Suppressor macrophage treated with lipopolysaccharide for 4 hours (primary cell): Measurements from ENCODE around the gene MFN2.

ENCODE experiments used
- DNase-seq: peaks from one replicate; pipeline ENCODE4 v3.0.0-alpha.2; 2020

MFN2 gene

DNA sequence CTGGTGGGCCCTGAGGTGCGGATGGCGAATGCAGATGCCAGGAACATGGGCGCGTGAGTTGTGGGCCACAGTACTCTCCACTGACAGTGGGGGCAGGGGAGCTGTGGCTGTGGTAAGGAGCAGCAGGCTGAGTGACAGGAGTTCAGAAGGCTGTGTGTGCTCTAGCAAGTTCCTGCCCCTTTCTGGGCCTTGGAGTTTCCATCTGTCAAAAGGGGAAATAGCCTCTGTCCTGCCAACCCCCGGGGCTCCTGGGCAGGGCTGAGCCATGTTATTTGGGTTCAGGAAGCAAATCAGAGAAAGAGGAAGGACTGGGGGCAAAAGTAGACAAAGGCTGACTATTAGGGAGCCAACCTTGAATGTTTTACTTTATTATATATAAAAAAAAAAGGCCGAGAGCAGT is 19.5 kb upstream of the MFN2 start:
- DNase-seq = peak; percentile 83

DNA sequence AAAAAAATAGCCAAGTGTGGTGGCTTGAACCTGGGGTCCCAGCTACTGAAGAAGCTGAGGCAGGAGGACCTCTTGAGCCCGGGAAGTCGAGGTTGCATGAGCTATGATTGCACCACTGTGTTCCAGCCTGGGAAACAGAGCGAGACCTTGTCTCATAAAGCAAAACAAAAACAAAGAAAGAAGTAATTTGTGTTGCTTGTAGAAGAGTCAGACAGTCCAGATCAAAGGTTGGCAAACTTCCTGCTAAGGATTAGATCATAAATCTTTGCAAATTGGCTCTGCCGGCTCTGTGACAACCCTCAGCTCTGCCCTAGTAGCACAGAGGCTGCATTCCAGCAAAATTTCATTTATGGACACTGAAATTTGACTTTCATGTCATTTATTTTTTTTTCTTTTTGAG is 19.0 kb upstream of the MFN2 start:
- peak; percentile 79 for DNase-seq

DNA sequence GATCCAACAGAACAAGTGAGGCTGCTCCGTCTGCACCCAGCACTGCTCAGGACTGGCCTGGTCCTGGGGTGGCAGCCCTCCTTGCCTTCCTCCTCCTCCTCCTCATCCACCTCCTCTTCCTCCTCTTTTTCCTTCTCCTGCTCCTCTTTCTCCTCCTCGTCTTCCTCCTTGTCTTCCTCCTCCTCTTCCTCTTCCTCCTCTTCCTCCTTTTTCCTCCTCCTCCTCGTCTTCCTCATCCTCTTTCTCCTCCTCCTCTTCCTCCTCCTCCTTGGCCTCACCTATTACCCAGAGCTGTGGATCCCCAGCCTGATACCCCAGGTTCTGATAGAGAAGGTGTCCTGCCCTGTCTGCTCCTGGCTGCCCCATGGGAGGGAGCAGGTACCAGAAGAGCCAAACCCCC is 16.6 kb upstream of the MFN2 start:
- no peak for DNase-seq

- no peak for DNase-seq
Measured at GRCh38 chr1:11964656-11965055, 15.6 kb upstream of the MFN2 start.

- peak; percentile 32 for DNase-seq
Measured at GRCh38 chr1:11967028-11967547, 13.2 kb upstream of the MFN2 start.

GRCh38 chr1:11970441-11971185 is 9.6 kb upstream of the MFN2 start:
- DNase-seq = no peak

- DNase-seq = no peak
Measured at GRCh38 chr1:11977625-11978024, 2.6 kb upstream of the MFN2 start.

DNA sequence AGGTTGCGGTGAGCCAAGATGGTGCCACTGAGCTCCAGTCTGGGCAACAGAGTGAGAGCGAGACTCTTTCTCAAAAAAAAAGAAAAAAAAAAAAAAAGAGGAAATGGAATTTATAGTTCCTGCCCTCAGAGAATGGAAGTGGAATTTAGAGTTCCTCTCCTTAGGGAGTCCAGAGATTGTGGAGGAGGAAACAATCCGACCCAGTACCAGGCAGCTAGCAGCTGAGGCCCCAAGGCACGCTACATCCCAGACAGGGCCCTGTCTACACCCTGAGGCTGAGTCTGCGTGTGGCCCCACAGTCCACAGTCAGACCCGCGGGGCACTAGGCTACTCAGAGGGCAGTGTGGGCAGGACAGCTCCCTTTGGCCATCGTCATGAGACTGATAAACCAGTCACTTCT is 1.9 kb upstream of the MFN2 start:
- DNase-seq = peak; percentile 35

GRCh38 chr1:11979028-11979850 is 1.0 kb upstream of the MFN2 start:
- DNase-seq = no peak

DNA sequence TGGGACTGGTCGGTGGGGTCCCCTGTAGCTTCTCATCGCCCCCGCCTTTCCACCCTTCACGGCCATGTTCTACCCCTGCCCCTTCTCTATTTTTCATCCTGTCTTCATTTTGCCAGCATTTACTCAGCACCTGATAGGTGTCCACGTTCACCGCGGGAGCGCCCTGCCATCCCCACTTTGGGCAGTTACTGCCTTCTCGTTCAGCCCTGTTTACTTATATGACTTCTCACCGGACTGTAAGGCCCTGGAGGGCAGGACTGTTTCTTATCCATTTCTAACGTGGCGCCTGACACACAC is 380 bp downstream of the MFN2 start:
- no peak for DNase-seq

DNA sequence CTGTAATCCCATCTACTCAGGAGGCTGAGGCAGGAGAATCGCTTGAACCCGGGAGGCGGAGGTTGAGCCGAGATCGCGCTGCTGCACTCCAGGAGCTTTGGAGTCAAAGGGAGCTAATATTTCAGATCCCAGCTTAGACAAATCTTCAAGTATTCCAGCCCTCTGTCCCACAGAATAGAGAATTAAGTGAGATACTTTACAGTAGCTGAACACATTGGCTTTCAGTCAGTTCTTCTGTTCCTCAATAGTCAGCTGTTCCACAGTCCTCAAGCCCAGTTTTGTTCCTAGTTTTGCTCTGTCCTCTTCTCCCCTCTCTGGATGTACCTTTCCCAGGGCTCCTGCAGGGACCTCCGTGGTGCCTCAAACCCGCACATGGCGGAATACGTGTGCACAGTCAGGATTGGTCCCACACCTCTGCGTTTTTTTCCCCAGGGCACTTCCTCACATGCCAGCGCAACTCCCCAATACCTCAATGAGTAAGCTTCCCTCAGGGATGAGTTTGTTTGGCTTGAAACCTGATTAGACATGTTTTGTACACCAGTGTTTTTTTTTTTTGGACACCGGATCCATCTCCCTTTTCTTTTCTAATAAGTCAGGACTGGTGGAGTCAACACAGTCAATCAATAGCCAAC is 1.2 kb downstream of the MFN2 start:
- no peak for DNase-seq

DNA sequence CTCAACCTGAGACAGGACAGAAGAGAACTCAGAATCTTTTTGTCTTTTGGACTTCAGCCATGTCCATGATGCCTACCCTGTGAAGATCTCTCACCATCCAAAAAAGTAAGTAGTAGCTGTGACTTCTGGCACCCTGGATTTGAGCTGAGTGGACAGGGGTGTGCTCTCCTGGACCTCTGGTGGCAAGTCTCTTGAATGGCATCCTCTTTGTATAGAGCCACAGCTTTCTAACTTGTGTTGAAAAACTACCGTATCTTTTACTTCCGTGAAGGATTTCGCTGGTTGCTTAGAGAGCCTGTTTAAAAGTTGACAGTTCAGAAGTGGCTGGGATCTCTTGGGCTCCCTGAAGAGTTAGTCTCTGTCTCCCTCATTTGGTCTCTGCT is 1.8 kb downstream of the MFN2 start:
- peak; percentile 33 for DNase-seq

GRCh38 chr1:11984121-11984520 is 3.9 kb downstream of the MFN2 start:
- no peak for DNase-seq

DNA sequence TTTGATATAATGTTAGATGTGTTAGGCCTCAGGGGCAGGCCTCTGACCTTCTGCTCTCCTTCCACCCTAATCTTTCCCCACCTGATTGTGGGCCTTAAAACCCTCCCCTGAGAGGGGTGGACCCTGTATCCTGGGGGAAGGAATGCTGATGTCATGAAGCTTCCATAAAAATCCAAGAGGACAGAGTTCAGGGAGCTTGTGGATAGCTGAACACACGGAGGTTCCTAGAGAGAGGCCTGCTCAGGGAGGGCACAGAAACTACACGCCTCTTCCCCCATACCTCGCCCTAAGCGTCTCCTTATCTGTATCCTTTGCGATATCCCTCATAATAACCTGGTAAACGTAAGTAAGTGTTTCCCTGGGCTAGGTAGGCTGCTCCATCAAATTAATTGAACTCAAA is 4.3 kb downstream of the MFN2 start:
- DNase-seq = no peak

- DNase-seq = no peak
Measured at GRCh38 chr1:11985171-11985570, 4.9 kb downstream of the MFN2 start.

DNA sequence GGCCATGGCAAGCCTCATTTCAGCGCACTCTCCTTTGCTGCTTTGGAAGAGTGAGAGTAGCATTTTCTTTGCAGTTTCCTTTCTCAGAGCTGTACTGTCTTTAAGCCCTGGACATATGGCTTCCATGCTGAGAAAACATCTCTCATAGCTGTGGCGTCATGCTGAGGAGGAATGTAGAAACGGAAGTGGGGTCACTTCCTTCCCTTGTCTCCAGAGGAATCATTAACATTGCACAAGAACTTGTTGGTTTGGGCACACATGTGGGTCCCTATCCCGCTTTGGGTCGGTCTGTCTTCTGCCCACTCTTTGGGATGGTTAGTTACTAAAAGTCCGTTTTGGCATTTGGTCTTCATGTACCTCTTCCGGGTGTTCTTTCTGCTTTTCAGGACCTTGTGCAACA is 5.6 kb downstream of the MFN2 start:
- DNase-seq = peak; percentile 71

GRCh38 chr1:11989669-11990068 is 9.4 kb downstream of the MFN2 start:
- DNase-seq = no peak

DNA sequence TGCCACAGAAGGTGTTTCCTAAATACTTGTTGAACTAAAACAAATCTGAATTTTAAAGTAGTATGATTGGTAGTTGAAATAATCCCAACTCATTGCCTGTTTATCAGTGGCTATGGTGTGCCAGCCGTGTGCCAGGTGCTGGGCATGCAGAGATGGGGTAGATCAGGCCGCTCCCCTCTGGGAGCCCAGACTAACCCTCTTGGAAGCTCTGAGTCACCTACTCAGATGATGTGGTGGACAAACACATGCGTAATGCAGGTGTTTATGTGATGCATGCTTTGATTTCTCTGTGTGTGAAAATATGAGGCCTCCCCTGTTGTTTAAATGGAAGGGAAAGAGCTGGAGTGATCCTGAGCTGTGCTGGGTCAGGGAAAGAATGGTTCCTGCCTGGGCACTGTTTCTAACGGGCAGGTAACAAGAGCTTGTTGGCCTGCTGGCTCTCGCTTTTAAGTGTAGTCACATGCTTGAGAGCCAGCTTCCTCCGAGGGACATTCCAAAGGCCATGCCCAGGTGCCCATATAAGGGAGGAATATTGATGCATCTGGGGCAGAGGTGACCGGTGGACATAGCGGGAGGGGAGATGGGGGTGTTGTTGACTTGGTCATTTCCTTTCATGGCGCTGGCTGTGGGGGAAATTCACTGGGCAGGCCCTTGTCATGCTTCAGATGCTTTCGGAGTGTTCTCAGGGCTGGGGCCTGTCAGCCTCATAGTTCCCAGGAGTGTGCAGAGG is 10.2 kb downstream of the MFN2 start:
- no peak for DNase-seq

- no peak for DNase-seq
Measured at GRCh38 chr1:11991969-11992676, 11.9 kb downstream of the MFN2 start.

DNA sequence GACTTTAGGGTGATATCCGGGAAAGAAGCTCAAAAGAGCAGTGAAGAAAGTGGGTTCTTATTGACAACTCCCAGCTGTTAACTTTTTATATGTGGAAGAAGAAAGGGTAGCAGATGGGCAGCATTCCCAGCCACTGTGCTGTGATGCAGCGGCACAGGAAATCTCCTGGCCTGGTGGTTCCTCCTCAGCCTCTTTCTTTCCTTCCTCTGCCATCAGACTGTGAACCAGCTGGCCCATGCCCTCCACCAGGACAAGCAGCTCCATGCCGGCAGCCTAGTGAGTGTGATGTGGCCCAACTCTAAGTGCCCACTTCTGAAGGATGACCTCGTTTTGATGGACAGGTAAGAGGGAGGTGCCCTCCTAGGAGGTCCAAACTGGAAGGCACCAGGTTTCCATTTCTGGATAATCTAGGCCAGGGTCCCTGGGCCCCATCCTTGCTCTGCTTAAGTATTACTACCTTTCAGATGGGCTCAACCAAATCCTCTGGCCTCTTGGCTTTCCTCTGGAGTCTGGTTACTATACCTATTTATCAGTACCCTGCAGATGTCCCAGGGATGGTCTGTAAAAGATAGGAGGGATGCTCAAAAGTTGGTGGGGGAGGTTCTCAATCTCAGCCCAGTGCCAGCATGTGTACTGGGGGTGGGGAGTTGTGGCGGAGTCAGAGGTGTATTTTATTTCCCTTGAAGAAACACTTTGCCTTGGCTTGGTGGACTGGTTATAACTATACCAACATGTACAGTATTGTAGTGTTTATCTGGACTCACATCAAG is 17.0 kb downstream of the MFN2 start:
- no peak for DNase-seq

- DNase-seq = no peak
Measured at GRCh38 chr1:11998636-11999035, 18.4 kb downstream of the MFN2 start.

GRCh38 chr1:11999236-11999635 is 19.0 kb downstream of the MFN2 start:
- no peak for DNase-seq
